ENCODE results near the gene ZNF74.
"Not testable (repeated sequence)": the region's sequence is repeated elsewhere in the genome, so short reads cannot be mapped to it uniquely, and the experiment has no call there.

The ZNF74 gene

GRCh38 chr22:20393705-20394476 is at the start of gene ZNF74:
TSS of gene ZNF74 (plus strand) at chr22:20394151. CDS start at chr22:20394629, 478 bp downstream.
- peak; percentile 68 for DNase-seq (ENCODE audit: low read depth)

DNA sequence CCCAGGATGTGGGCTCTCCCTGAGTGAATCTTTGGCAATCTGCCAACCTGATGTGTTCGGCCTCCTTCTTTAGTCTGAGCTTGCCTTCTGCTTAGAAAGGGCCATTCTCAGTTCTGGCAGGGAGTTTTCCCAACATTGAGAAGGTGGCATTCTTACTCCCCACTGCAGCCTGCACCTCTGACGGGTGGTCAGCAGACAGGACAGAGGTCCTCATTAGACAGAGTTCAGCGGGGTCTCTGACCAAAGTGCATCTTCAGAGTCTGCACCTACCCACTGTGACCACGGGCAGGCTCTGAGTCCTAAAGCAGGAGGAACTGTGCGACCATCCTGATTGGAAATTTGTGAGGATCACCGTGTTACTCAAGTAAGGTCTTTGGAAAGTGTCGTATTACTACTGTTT is 47.4 kb upstream of the ZNF74 start:
- DNase-seq (ENCODE audit: low read depth), result not testable (repeated sequence)

GRCh38 chr22:20352536-20352935 is 41.4 kb upstream of the ZNF74 start:
- not testable (repeated sequence) for DNase-seq (ENCODE audit: low read depth)

DNA sequence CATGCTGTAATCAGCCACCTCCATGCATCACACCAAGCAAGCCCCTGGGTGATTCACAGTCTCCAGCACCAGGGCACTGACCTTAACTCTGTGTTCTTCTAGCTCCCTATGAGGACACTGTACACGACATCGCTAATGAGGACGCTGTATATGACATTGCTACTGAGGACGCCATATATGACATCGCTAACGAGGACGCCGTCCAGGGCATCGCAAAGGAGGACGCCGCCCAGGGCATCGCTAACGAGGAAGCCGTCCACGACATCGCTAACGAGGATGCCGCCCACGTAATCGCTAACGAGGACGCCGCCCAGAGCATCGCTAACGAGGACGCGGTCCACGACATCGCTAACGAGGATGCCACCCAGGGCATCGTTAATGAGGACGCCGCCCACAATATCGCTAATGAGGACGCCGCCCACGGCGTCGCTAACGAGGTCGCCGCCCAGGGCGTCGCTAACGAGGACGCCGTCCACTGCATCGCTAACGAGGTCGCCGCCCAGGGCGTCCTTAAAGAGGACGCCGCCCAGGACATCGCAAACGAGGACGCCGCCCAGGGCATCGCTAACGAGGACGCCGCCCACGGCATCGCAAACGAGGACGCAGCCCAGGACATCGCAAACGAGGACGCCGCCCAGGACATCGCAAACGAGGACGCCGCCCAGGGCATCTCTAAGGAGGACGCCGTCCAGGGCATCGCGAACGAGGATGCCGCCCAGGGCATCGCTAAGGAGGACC is 39.5 kb upstream of the ZNF74 start:
- DNase-seq (ENCODE audit: low read depth), result no peak

GRCh38 chr22:20355939-20356636 is 37.9 kb upstream of the ZNF74 start:
- DNase-seq (ENCODE audit: low read depth), result not testable (repeated sequence)

DNA sequence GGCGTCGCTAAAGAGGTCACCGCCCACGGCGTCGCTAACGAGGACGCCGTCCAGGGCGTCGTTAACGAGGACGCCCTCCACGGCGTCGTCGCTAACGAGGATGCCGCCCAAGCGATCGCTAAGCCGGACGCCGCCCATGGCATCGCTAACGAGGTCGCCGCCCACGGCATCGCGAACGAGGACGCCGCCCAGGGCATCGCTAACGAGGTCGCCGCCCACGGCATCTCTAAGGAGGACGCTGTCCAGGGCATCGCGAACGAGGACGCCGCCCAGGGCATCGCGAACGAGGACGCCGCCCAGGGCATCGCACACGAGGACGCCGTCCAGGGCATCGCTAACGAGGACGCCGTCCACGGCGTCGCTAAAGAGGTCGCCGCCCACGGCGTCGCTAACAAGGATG is 37.0 kb upstream of the ZNF74 start:
- DNase-seq (ENCODE audit: low read depth), result not testable (repeated sequence)

GRCh38 chr22:20357967-20358366 is 36.0 kb upstream of the ZNF74 start:
- not testable (repeated sequence) for DNase-seq (ENCODE audit: low read depth)

- not testable (repeated sequence) for DNase-seq (ENCODE audit: low read depth)
These were observed 35.3 kb upstream of the ZNF74 start for GRCh38 chr22:20358503-20359239.

DNA sequence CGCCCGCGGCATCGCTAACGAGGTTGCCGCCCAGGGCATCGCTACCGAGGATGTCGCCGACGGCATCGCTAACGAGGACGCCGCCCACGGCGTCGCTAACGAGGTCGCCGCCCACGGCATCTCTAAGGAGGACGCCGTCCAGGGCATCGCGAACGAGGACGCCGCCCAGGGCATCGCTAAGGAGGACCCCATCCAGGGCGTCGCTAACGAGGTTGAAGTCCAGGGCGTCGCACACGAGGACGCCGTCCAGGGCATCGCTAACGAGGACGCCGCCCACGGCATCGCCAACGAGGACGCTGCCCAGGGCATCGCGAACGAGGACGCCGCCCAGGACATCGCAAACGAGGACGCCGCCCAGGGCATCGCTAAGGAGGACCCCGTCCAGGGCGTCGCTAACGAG is 33.7 kb upstream of the ZNF74 start:
- not testable (repeated sequence) for DNase-seq (ENCODE audit: low read depth)

DNA sequence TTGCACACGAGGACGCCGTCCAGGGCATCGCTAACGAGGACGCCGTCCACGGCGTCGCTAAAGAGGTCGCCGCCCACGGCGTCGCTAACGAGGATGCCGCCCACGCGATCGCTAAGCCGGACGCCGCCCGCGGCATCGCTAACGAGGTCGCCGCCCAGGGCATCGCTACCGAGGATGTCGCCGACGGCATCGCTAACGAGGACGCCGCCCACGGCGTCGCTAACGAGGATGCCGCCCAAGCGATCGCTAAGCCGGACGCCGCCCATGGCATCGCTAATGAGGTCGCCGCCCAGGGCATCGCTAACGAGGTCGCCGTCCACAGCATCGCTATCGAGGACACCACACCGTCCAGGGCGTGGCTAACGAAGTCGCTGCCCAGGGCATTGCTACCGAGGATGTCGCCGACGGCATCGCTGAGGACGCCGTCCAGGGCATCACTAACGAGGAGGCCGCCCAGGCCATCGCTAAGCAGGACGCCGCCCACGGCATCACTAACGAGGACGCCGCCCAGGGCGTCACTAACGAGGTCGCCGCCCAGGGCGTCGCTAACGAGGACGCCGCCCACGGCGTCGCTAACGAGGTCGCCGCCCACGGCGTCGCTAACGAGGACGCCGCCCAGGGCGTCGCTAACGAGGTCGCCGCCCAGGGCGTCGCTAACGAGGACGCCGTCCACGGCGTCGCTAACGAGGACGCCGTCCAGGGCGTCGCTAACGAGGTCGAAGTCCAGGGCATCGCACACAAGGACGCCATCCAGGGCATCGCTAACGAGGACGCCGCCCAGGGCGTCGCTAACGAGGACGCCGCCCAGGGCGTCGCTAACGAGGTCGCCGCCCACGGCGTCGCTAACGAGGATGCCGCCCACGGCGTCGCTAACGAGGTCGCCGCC is 32.8 kb upstream of the ZNF74 start:
- not testable (repeated sequence) for DNase-seq (ENCODE audit: low read depth)

DNA sequence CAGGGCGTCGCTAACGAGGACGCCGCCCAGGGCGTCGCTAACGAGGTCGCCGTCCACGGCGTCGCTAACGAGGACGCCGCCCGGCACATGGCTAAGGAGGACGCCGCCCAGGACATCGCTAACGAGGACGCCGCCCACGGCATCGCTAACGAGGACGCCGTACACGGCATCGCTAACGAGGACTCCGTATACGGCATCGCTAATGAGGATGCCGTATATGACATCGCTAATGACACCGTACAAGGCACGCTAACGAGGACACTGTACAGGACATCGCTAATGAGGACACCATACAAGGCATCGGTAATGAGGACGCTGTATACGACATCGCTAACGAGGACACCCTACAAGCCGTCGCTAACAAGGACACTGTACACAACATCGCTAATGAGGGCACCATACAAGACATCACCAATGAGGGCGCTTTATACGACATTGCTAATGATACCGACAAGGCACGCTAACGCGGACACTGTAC is 32.2 kb upstream of the ZNF74 start:
- not testable (repeated sequence) for DNase-seq (ENCODE audit: low read depth)

DNA sequence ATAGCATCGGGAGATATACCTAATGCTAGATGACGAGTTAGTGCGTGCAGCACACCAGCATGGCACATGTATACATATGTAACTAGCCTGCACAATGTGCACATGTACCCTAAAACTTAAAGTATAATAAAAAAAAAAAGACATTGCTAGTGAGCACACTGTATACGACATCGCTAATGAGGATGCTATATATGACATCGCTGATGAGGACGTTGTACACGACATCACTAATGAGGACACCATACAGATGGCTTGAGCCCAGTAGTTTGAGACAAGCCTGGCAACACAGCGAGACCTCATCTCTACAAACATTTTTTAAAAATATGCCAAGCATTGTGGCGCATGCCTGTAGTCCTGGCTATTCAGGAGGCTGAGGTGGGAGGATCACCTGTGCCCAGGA is 31.5 kb upstream of the ZNF74 start:
- not testable (repeated sequence) for DNase-seq (ENCODE audit: low read depth)

GRCh38 chr22:20364335-20365260 is 29.4 kb upstream of the ZNF74 start:
- not testable (repeated sequence) for DNase-seq (ENCODE audit: low read depth)

- DNase-seq (ENCODE audit: low read depth), result not testable (repeated sequence)
These were observed 27.1 kb upstream of the ZNF74 start for GRCh38 chr22:20366841-20367240.

- DNase-seq (ENCODE audit: low read depth), result not testable (repeated sequence)
These were observed 25.1 kb upstream of the ZNF74 start for GRCh38 chr22:20368875-20369274.

DNA sequence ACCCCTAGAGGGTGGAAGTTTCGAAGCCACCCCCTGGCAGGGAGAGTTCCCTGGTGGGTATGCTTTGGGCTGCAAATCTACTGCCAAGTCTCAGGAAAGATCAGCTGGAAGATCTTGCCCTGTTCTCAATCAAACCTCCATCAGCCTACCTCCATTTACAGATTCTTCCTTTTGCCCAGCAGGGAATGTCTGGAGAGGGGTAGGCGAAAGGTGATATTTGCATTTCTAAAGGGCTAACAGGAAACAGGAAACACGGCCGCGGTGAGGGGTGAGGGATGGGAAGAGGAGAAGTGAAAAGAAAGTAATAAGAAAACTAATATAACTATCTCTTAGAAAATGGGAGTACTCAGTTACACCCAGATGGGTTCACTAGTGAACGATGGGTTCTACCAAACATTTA is 22.3 kb upstream of the ZNF74 start:
- DNase-seq (ENCODE audit: low read depth), result not testable (repeated sequence)

DNA sequence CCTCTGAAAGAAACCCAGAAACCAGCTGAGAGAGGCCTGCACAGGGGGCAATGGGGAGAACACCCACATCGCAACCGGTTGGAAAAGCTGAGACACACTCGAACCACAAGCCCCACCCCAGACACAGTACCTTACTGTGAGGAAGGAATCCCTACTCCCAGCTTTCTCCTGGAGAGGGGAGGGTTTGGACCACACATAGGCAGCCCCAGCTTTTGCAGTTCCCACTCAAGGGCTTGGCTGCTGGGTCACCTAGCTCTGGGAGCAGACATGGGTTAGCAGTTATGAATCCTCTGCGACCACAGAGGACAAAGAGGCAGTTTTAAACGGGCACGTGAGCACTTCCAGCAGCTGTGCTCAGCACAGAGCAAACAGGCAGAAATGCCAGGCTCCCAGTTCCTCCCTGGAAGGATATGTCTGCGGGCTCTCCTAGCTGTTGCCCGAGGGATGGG is 21.5 kb upstream of the ZNF74 start:
- not testable (repeated sequence) for DNase-seq (ENCODE audit: low read depth)

- DNase-seq (ENCODE audit: low read depth), result not testable (repeated sequence)
These were observed 20.7 kb upstream of the ZNF74 start for GRCh38 chr22:20373195-20373706.

GRCh38 chr22:20374130-20374529 is 19.8 kb upstream of the ZNF74 start:
- not testable (repeated sequence) for DNase-seq (ENCODE audit: low read depth)

All from stimulated activated CD4-positive, alpha-beta T cell treated with anti-CD3 and anti-CD28 coated beads, Interleukin-2, amount 100 ng/mL, for 4 hours (primary cell).